Activated T-helper 1 cell treated with anti-CD3 and anti-CD28 coated beads, Interleukin-2, amount 50 U/mL, for 16 hours (primary cell): ENCODE data around the gene PROCR.
A peak's percentile ranks its signal among the peaks of the same experiment; 100 is the strongest.
"Not testable (repeated sequence)": the region's sequence is repeated elsewhere in the genome, so short reads cannot be mapped to it uniquely, and the experiment has no call there.

Experiments used
- DNase-seq, 2 donors: peaks; one replicate each; pipeline ENCODE4 v3.0.0-alpha.2; 2020; ENCODE audit warnings: low read depth in 1 of 2, low spot score in 1 of 2

PROCR gene

GRCh38 chr20:35192118-35192872 is 20.4 kb downstream of the PROCR start:
- no peak for DNase-seq

GRCh38 chr20:35193031-35193791 is 21.3 kb downstream of the PROCR start:
- DNase-seq = not testable (repeated sequence)

GRCh38 chr20:35196313-35196712 is 24.4 kb downstream of the PROCR start:
- DNase-seq = no peak

GRCh38 chr20:35199740-35200139 is 27.9 kb downstream of the PROCR start:
- DNase-seq = no peak

GRCh38 chr20:35200267-35200666 is 28.4 kb downstream of the PROCR start:
- no peak for DNase-seq

GRCh38 chr20:35201467-35201866 is 29.6 kb downstream of the PROCR start:
- not testable (repeated sequence) for DNase-seq

GRCh38 chr20:35206802-35207201 is 34.9 kb downstream of the PROCR start:
- DNase-seq = no peak

- peak; percentile 44 to 48 for DNase-seq
Observed at GRCh38 chr20:35207950-35208611, 36.2 kb downstream of the PROCR start.

- DNase-seq = no peak
Observed at GRCh38 chr20:35215066-35215956, 43.4 kb downstream of the PROCR start.

- DNase-seq = no peak
Observed at GRCh38 chr20:35216541-35216940, 44.7 kb downstream of the PROCR start.

- no peak for DNase-seq
Observed at GRCh38 chr20:35223941-35224340, 52.1 kb downstream of the PROCR start.

GRCh38 chr20:35224536-35224935 is 52.7 kb downstream of the PROCR start:
- no peak for DNase-seq

GRCh38 chr20:35225319-35226125 is 53.6 kb downstream of the PROCR start:
- DNase-seq = no peak

- no peak for DNase-seq
Observed at GRCh38 chr20:35226126-35226883, 54.4 kb downstream of the PROCR start, which contains the start of gene MMP24. Gene MMP24 (plus strand): TSS chr20:35226690. CDS start chr20:35226739, 49 bp downstream.
